Left renal pelvis (tissue), 4 donors: ENCODE results near the gene C5orf46. TPM values are rescaled to one million over a fixed set of nuclear protein-coding genes. Genes with fewer than 3 reads are reported as not detected.
A peak's percentile ranks its signal among the peaks of the same experiment; 100 is the strongest.

Experiments
- DNase-seq, 4 donors: peaks; one replicate each; pipeline ENCODE4 v3.0.0-alpha.2; 2013; ENCODE audit warnings: low read depth in 4 of 4, low spot score in 3 of 4
- polyA plus RNA-seq, 4 donors: library from polyadenylated mRNA; unstranded; fragments of 120-200 nt; gene quantifications; one replicate each; pipeline ENCODE4 v1.2.1, GENCODE V29; 2013; ENCODE audit not compliant: insufficient read length in 4 of 4

Gene C5orf46
- polyA plus RNA-seq, 4 donors: not detected

DNA sequence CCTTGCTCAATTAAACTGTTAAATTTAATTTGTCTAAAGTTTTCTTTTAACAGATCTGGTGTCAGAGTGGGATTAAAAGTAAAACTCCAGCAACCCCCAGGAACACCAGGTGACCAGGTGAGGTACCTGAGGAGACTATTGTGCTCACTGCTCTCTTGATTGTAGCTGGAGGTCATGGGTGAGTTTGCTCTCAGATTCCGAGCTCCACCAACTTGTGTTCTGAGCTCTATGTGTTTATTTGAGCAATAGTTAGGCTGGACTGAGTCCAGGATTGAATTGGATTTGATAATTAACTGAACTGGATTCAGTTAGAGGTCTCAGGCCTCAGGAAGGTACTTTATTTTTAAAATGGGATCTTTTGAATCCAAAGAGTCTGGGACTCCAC lies 45.7 kb downstream of the C5orf46 start:
- DNase-seq: no peak

DNA sequence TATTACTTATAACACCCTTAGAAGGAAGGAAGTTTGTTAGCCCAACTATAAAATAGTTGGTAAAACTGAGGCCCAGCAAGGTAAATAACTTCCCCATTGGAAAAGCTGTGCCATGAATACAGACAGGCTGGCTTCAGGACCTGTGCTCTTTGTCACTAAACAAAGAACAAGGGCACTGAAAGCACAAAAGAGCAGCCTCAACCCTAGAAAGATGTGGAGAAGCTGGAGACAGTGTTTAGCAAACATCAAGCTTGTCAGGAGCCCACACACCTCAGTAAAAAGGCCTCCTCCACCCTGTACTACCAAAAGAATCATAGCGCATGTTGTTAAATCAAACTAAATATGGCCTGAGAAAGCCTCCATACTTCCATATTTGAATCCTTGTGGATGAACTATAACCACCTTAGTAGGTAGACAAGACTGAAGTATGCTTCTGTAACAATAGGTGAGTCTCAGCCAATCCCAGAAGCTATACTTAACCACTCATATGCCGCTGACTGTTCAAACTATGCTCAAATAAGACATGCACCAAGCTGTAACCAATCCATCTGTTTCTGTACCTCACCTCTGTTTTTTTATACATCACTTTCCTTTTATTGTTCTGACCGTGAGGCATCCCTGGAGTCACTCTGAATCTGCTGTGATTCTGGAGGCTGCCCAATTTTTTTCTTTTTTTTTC lies 46.2 kb downstream of the C5orf46 start:
- DNase-seq: no peak

DNA sequence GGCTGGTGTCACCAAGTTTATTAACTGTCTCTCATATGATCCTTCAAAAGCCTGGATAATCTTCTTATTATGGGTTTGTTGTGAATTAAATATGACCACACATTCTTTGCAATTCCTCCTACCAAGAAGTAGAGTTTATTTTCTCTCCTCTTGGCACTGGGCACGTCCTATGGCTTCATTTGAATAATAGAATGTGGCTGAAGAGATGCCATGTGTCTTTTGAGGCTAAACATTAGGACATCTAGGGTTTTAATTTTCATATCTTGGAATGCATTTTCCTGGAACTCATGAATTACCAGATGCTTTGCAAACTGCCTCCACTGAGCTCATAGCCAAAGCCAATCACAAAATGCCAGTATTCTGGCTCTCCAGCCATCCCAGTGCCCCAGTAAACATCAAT lies 47.8 kb downstream of the C5orf46 start:
- DNase-seq: no peak

DNA sequence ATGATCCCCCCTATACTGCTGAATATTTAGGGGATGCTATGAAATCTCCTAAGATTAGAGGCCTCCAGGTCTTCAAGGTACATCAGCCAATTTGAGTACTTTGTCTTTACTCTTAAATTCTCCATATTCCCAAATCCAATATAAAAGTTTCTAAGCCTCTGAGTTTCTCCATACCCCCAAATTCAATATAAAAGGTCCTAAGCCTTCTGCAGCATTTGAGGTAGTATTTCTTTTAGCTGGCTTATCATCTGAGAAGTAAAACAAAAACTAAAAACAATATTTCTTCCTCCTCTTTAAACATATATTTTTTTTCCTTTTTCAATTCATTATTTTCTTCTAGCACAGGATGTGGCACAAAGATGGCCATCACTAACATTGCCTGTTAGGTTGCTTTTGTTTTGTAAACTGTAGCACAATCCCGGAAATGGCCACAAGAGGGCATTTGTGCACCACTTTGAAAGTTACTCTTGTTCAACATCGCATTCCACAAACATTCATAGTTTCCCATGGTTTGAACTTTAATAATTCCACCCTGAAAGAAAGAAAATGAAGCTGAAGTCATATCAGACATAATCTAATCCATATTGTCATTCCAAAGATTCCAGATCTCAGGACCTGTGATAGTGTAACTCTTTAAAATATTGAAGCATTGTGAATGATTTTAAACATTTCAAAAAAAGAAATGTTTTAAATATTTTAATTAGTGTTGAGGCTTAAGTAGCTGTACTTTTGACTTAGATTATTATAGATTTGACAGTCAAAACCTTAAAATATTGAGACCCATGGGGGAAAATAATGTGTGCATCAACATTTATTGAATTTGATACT lies 48.8 kb downstream of the C5orf46 start:
- peak in 3 of 4 donors; percentile 28 to 37 (median 36) for DNase-seq

DNA sequence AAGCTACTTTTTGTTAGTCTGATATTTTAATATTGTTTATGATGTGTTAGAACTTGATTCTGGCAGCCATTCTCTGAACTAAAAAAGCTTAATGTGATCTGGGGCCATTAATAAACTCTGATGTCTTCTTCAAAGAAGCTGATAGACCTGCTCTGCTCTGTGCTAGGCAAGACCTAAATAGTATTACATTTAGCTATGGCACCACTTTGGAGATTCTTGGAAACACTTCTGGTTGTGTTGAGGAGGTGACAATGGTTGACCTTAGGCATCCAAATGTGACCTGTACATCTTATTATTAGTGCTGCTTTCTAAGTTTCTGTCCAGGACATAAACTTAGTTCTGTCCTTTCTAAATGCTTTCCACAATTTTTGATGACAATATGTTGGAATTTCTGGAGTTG lies 49.5 kb downstream of the C5orf46 start:
- no peak for DNase-seq

DNA sequence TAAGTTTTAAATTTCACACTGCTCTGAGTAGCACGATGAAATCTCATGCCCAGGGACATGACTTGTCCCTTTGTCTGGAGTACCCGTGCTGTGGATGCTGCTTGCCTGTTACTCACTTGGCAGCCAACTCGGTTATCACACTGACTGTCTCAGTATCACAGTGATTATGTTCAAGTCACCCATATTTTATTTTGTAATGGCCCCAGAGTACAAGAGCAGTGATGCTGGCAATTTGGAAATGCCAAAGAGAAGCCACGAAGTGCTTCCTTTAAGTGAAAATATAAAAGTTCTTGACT lies 50.6 kb downstream of the C5orf46 start:
- DNase-seq: no peak

DNA sequence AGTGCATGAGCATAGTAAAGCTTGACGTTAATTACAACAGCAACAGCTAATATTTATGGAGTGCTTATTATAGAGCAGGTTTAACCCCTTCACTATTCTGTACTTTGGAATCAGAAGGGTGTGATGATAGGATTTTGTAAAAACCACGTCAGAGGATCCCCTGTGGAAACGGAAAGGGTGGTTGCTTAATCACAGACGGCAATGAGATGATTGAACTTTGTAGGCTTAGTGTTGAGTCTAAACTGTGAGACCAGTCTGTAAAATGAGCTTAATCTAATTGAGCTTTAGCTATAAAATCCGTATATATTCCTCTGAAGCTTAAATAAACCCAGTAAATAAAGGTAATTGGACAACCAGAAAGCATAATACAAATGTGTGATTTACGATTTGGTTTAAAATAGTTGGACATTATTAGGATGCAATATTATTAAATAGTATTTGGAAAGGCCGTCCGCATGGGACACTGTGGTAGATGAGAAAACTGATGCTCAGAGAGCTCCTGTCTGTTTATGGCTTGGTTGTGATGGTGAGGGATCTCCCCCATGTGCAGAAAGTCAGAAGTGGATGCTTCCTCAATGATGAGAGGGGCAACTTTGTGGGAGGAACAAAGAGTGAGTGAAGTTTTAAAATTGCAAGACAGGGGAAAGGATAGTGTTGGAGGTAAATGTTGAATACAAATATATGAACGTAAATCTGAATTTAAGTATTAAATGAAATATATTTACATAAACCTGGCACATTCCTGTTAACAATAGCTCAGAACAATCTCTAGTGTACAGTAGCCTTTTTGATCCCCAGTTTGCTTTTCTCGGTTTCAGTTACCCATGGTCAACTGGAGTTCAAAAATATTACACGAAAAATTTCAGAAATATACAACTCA lies 51.2 kb downstream of the C5orf46 start:
- DNase-seq: no peak

DNA sequence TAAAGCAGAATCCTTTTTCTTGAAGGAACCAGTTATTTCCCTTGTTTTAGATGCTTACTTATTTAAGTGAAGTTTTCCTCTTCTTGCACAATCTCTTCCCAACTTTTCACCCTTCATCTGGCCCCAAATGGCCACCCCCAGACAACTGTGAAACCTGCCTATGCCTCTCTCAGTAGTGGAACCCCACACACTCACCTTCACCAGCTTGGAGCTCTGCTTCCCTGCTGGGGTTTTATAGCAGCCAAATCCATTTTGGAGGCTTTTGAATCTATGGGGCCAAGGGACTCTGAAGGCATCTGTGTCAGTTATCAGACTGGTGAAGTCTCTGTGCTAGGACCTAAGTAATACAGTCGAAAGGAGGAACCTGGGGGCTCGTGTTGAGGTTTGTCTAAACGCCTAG lies 52.0 kb downstream of the C5orf46 start:
- DNase-seq: no peak

DNA sequence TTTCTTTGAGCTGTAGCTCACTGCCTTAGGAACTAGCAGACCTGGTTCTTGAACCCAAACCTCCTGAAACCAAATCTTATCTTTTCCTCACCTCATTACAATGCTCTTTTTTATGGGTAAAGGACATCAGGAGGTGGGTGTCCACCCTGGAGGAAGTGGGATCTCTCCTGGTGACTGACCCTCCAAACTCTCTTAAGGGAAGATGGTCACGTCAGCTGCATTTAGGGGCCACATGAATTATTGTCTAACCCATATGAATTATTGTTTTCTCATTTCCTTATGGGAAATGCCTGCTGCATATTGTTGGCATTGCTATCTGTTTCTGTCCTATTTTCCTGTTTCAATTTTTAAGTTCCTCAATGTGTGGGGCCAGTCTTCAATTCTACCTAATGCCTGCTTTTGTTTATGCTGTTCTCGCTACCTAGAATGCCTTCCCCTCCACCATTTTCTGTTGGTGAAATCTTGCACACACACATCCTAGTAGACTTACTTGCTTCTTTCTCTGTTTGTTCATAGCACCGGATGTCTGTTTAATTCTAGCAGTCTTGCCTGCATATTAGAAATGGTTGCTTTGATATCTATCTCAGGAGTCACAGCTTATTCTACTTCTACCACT lies 52.9 kb downstream of the C5orf46 start:
- no peak for DNase-seq

DNA sequence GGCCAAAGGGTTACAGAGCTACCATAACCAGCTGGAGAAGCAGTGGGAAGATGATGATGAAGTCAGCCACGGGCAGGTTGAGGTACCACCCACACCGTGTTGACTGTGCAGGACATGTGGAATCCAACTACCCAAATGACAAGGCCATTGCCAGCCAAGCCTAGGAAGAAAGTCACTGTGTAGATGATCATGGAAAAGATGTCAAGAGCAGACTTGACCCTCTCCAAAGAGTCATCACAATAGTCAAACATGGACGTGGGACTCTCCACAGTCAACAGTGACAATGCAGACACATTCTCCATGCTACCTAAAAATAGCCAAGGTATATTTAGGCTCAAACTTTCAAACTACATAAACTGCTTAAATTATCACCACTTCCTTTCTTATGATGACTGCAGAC lies 54.0 kb downstream of the C5orf46 start:
- no peak for DNase-seq

DNA sequence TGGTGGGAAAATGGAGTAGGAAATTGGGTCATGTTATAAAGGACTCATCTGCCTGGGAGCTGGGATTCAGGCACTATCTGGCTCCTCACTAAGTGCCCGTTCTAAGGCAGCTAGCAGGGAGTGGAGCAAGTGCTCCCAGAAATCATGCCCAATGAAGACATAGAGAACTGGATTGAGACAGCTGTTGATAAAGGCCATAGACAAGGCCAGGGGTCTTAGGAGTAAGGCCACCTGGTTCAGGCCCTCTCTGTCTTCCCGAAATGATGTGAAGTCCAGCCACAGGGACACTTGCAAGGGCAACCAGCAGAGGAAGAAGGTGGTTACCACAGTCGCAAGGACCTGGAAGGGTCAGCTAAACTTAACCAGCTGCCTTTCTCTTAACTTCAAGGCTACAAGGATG lies 54.8 kb downstream of the C5orf46 start:
- DNase-seq: no peak

DNA sequence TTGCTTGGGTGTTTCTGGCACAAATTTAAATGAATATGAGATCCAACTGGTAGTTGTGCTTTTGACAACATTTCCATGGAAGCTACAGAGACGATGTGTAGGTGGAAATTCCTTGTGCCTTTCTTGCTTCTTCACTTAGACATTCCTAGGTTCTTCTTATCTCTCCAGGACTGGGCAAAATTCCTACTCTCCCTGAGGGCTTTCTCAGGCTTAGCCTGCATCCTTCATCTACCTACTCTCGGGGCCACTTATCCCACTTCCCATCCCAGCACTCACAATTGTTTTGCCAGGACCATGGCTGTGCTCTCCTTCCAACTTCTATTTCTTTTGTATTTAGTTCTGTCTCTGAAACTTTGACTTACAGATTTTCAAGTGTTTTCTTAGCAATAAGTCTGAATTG lies 57.1 kb downstream of the C5orf46 start:
- DNase-seq: no peak

DNA sequence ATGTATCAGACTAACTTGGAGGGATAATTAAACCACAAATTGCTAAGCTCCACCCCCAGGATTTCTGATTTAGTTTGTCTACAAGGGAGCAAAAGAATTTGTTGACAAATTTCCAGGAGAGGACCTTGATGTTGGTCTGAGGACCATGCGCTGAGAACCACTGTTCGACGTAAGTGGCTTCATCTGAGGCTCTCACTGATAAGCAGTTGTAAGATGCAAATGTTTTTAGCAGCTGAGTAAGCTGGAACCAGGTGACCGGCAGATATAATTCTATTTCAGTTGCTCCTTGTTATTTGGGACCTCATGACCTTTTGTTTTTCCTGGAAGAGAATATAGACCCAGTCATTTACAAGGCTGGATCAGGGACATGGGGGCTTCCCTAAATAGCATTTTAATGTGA lies 60.7 kb downstream of the C5orf46 start:
- DNase-seq: no peak

DNA sequence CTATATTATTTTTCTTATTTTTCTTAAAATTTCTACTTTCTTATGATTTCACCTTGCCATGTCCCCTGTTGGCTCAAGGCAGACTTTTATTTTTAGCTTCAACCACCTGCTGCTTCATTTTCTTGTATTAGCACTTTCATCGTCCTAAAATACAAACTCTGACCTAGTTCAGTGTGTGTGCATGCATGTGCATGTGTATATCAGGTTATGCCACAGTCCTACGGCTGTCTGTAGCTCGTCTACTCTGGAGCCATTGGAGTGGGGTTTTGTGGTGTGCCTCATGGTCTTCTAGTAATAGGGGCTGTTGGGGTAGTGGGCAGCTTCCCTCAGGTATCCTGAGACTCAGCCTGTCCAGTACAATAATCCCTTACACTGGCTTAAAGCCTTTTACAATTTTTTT lies 61.5 kb downstream of the C5orf46 start:
- DNase-seq: no peak

DNA sequence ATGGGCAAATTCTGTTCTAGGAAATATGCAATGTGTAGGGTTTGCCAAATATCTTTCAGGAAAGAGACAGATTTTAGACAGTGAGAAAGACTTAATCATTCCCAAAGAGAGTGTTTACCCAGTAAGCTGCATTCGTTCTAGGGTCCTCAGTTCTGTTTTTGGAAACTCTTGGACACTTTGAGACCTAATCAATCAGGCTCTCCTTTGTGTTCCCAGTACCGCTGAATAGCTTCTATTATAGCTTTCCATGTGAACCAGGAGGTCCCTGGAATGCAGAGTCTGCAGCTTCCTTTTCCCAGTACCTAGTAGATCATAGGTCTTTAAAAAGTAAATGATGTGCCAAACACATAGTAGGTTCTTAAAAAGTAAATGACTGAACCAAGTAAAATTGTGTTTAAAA lies 63.5 kb downstream of the C5orf46 start:
- no peak for DNase-seq

Other genes starting within 250 kb of the C5orf46 start
- gene JAKMIP2, start 123.8 kb downstream of the C5orf46 start, polyA plus RNA-seq: 1 to 10 TPM; 4.0 to 7.4 (median 6.1) TPM
- 100 to 1,000 TPM in 1 of 4 donors, 10 to 100 TPM in 2, under 1 TPM in 1; 0.89 to 104 (median 58.7) TPM for gene SPINK1, start 74.9 kb downstream of the C5orf46 start, polyA plus RNA-seq
- 1 to 10 TPM in 2 of 4 donors, not detected in 2; 6.9 to 7.1 TPM for gene SCGB3A2, start 27.8 kb downstream of the C5orf46 start, polyA plus RNA-seq
- under 1 TPM; 0.21 to 0.49 (median 0.32) TPM for gene SPINK5, start 157.4 kb upstream of the C5orf46 start, polyA plus RNA-seq